ENCODE results near the gene PAPPA. TPM values are rescaled to one million over a fixed set of nuclear protein-coding genes. Genes with fewer than 3 reads are reported as not detected.

Gene PAPPA
- total RNA-seq, 4 donors from 2014 or later = 0.53 to 2.3 (median 1.4) TPM

DNA sequence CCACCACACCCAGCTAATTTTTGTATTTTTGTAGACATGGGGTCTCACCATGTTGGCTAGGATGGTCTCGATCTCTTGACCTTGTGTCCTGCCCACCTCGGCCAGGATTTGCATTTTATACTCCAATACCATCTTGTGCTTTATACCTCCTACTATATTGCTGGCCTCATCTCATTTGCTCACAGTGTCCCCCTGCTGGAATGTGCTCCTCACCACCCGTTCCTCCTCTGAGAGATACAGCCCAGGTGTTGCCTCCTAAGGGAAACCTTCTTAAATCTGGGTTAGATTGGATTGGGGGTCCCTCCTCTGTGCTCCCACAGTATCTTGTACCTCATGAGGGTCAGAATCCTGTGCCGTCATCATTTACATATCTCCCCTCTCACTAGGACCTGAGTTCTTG is 131.7 kb downstream of the PAPPA start:
- no peak for TF ChIP-seq POLR2A (IDR thresholded peaks at IDR 0.05)
- TF ChIP-seq, protein P1, sequence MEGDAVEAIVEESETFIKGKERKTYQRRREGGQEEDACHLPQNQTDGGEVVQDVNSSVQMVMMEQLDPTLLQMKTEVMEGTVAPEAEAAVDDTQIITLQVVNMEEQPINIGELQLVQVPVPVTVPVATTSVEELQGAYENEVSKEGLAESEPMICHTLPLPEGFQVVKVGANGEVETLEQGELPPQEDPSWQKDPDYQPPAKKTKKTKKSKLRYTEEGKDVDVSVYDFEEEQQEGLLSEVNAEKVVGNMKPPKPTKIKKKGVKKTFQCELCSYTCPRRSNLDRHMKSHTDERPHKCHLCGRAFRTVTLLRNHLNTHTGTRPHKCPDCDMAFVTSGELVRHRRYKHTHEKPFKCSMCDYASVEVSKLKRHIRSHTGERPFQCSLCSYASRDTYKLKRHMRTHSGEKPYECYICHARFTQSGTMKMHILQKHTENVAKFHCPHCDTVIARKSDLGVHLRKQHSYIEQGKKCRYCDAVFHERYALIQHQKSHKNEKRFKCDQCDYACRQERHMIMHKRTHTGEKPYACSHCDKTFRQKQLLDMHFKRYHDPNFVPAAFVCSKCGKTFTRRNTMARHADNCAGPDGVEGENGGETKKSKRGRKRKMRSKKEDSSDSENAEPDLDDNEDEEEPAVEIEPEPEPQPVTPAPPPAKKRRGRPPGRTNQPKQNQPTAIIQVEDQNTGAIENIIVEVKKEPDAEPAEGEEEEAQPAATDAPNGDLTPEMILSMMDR (IDR thresholded peaks at IDR 0.05) = no peak
- TF ChIP-seq POLR2AphosphoS5 (IDR thresholded peaks at IDR 0.05) = no peak
- WGBS = 81% methylated on average over 4 of the region's 4 CpGs
- no peaks in the 10 kb centered on the region for H3K27me3 ChIP-seq

DNA sequence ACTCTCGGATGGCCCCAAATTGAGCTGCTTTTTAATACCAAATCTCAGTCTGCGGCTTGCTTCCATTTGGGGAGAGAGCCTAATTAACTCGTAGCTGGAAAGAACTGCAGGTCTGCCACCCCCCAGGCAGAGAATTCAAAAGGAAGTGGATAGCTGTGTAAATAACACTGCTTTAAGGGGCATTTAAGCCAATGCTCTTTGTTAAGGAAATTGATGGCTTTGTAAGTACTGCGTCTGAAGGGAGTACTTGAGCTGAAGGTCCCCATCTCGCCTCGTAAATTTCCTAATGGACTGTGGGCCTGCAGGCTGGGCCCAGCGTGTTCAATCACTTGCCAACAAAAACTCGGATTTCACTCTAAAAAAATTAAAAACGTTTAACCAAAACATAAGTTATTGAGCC is 132.7 kb downstream of the PAPPA start:
- Histone ChIP-seq H3K4me1 (no peaks in the 10 kb centered on the region), H3K4me3 (no peak overlapping the region), H3K36me3 (no peaks in the 10 kb centered on the region), H3K27me3 (no peaks in the 10 kb centered on the region), H3K9me3 (no peaks in the 10 kb centered on the region), H3K27ac (no peak overlapping the region)
- no peak for DNase-seq (ENCODE audit: low spot score in 2 of 2)
- TF ChIP-seq, protein P1 (IDR thresholded peaks at IDR 0.05) = no peak
- TF ChIP-seq POLR2AphosphoS5 (IDR thresholded peaks at IDR 0.05) (no peak), EP300 (IDR thresholded peaks at IDR 0.05) (no peak), POLR2A (IDR thresholded peaks at IDR 0.05) (no peak)
- WGBS = 55% methylated on average over 9 of the region's 9 CpGs

More for the DNA sequence above, 131.7 kb downstream of the PAPPA start:
- no peak for DNase-seq (ENCODE audit: low spot score in 2 of 2)
- Histone ChIP-seq H3K4me3 (no peak overlapping the region), H3K36me3 (no peaks in the 10 kb centered on the region), H3K4me1 (no peaks in the 10 kb centered on the region), H3K9me3 (no peaks in the 10 kb centered on the region), H3K27ac (no peak overlapping the region)

DNA sequence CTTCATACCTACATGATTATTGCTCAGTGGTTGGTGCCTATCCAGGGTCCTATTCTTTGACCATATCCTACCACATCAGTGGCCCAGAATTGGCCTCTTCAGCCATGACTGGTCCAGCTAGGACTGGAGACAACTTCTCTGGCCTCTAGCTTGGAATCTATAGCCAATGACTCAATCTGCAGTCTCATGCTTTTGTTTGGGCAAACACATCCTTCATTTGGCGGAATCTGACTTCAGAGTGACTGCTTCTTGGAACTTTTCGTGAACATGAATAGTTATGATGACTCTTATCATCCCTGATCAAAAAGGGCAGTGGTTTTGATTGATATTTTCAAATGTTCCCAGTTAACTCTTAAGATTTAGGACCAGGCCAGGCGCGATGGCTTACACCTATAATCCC is 134.1 kb downstream of the PAPPA start:
- TF ChIP-seq POLR2A (IDR thresholded peaks at IDR 0.05) (no peak), EP300 (IDR thresholded peaks at IDR 0.05) (no peak), POLR2AphosphoS5 (IDR thresholded peaks at IDR 0.05) (no peak)
- TF ChIP-seq, protein P1 (IDR thresholded peaks at IDR 0.05) = no peak
- Histone ChIP-seq H3K27ac (no peak overlapping the region), H3K36me3 (no peaks in the 10 kb centered on the region), H3K4me1 (no peaks in the 10 kb centered on the region), H3K27me3 (no peaks in the 10 kb centered on the region), H3K4me3 (no peak overlapping the region), H3K9me3 (no peaks in the 10 kb centered on the region)
- 94% methylated on average over 4 of the region's 4 CpGs for WGBS
- no peak for DNase-seq (ENCODE audit: low spot score in 2 of 2)

DNA sequence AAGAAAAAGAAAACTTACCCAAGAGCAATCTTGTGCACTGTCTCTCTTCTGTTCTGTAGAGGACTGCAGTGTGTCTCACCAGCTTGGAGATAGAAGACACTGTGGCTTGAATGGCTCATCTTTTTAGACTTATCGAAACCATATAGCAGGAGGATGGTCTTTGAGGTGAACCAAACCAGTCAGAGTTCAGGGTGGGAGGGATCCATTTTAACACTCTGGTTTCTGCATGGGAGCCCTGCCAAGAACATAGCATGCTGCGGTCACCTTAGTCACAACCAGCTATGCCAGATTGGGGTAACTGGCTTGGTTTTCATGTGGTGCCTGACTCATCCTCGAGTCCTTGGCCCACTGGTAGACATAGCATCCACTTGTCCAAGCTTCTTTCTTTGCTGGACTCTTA is 135.1 kb downstream of the PAPPA start:
- Histone ChIP-seq H3K4me1 (no peaks in the 10 kb centered on the region), H3K27me3 (no peaks in the 10 kb centered on the region), H3K36me3 (no peaks in the 10 kb centered on the region), H3K9me3 (no peaks in the 10 kb centered on the region), H3K4me3 (no peak overlapping the region), H3K27ac (no peak overlapping the region)
- no peak for TF ChIP-seq POLR2AphosphoS5 (IDR thresholded peaks at IDR 0.05)
- no peak for TF ChIP-seq POLR2A (IDR thresholded peaks at IDR 0.05)
- TF ChIP-seq, protein P1 (IDR thresholded peaks at IDR 0.05) = no peak
- TF ChIP-seq EP300 (IDR thresholded peaks at IDR 0.05) = no peak
- DNase-seq (ENCODE audit: low spot score in 2 of 2) = no peak
- WGBS = 84% methylated on average over 3 of the region's 3 CpGs

DNA sequence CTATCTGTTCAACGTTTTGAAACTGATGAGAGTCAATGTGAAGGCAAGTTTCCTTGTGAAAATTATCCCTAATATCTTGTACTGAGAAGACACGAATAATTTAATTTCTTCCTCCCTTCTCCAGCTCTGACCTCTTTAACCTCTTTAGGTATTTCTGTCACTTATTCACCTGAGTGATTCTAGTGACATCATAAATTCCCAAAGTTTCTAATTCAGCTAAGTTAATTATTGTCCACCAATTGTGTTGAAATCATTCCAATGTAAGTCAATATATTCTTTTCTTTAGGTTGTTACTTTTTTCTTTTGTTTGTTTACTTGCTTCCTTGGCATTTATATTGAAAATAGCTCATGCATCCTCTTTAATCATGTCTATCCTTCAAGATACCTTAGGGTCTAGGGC is 143.8 kb downstream of the PAPPA start:
- H3K27ac ChIP-seq = no peak overlapping the region
- H3K4me3 ChIP-seq = no peak overlapping the region
- 80% methylated on average over 2 of the region's 2 CpGs for WGBS
- no peak for TF ChIP-seq POLR2A (IDR thresholded peaks at IDR 0.05)
- TF ChIP-seq EP300 (IDR thresholded peaks at IDR 0.05) = no peak
- no peak for TF ChIP-seq POLR2AphosphoS5 (IDR thresholded peaks at IDR 0.05)
- TF ChIP-seq, protein P1 (IDR thresholded peaks at IDR 0.05) = no peak
- no peaks in the 10 kb centered on the region for H3K4me1 ChIP-seq
- DNase-seq (ENCODE audit: low spot score in 2 of 2) = no peak
- H3K9me3 ChIP-seq = no peaks in the 10 kb centered on the region
- H3K27me3 ChIP-seq = no peaks in the 10 kb centered on the region
- H3K36me3 ChIP-seq = no peaks in the 10 kb centered on the region

Measured in suprapubic skin (tissue), 4 donors.